ENCODE data around the gene TBXAS1. TPM values are rescaled to one million over a fixed set of nuclear protein-coding genes. Genes with fewer than 3 reads are reported as not detected.

The TBXAS1 gene
- total RNA-seq, 1 donor from 2014 or later: 5.0 TPM

DNA sequence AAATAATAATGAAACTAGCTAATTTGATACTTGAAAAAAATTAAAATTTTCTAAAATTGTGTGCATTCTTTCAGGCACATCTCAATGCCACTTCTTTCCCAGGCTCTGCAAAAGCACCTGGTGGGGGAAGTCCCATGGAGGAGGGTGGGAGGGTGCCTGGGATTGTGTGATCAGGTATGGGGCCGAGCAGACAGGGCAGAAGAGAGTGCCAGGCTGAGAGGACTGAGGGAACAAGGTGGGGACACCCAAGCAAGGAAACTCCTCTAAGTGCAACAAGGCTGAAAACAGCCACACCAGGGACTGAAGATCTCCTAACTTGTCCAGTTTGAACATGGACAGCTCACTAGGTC is 219.9 kb downstream of the TBXAS1 start:
- ATAC-seq: peak; percentile 14

DNA sequence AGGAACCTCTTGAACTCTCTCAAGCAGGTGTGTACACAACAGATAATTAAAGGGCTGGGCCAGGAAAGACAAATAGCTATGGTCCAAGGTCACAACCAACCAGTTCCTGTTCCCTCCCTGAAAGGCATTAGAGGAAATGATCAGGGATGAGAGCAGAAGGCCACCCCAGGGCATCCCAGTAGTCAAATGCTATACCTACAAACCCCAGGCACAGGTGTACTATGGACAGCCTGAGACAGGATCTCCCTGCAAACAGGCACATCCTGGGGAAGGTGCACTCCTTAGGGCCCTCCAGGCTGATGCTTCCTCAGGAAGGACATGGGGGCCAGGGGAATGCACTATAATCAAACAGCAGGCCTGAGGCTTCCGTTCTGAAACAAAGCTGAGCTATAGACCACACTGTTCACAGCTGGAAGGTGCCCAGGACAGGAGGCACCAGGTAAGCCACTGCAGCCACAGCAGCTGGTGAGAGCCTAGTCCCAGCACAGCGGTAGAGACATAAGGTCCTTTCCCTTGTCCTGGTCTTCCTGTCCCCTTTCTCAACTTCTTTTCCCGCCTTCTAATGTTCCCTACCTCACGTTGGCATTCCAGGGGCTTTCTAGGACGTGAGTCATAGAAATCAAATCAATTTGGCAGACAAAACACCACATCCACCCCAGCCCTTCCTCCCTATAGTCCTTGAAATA is 220.4 kb downstream of the TBXAS1 start:
- DNase-seq: no peak
- peak; percentile 32 for ATAC-seq
- intact Hi-C loops (cut with micrococcal nuclease): no loop called here

More for the DNA sequence above, 219.9 kb downstream of the TBXAS1 start:
- DNase-seq: no peak
- intact Hi-C loops (cut with micrococcal nuclease): no loop called here

DNA sequence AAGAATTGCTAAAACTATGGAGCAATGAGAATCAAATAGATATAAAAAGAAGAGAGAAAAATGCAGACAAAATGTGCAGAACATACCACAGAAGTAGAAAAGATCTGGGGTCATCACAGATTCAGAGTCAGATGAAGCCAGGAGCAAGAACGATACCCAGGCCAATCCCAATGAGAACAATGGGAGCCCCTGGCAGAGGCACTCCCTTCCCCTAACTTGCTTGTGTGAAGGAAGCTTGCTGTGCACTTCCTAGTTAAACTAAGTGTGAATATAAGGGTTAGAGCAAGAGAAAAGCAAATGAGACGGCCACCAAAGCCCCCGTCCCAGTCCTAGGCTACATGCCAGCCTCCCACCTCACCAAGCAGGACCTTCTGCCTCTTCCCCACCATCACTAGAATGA is 221.0 kb downstream of the TBXAS1 start:
- ATAC-seq: no peak
- DNase-seq: no peak
- intact Hi-C loops (cut with micrococcal nuclease): no loop called here

DNA sequence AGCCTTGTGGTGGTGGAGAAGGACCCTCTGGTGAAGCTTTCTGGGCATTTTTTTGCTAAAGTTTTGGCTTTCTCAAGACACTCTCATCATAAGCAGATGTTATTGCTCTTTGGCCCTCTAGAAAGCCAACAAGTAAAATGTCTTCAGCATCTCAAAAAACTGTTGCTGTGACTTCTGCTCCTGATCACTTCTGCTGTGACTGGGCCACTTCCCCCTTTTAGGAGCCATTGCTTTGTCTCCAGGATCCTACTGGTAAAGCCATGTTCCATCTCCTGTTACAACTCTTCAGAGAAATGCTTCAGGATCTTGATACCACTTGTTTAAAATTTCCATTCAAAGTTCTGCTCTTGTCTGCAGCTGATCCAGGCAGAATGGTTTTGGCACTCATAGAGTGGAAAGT is 222.8 kb downstream of the TBXAS1 start:
- no peak for ATAC-seq
- intact Hi-C loops (cut with micrococcal nuclease): no loop called here
- no peak for DNase-seq

DNA sequence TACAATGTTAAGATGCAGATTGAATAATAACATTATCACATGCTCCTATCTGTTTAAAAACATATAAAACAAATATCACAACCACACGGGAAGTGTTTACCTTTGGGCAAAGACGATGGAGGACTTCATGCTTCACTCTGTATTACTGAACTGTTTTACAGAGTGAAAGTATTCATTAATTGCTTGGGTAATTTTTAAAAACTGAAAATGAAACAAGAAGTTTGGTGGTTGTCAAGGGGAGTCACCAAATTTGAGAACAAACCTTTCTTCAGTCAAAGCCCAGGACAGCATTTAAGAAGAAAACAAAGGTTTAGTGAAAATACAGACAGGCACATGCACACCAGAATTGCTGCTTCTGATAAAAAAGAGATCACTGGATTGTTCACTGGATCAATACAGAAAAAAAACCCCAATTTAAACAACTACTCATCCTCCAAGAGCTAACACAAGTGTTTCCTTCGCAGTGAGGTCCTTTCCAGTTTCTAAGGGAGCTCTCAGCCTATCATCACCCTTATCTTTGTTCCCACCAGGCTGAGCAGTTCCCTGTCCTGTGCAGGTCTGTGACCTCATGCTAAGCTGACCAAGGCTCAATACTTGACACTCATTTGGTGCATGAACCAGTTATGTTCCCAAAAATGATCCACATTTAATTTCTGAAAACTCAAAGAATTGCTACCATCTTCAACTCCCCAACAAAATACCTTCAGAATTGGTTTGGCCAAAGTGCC is 224.9 kb downstream of the TBXAS1 start:
- DNase-seq: no peak
- peak; percentile 21 for ATAC-seq
- intact Hi-C loops (cut with micrococcal nuclease): no loop called here

GRCh38 chr7:140054751-140055150 is 225.7 kb downstream of the TBXAS1 start:
- intact Hi-C loops (cut with micrococcal nuclease): no loop called here
- no peak for ATAC-seq
- no peak for DNase-seq

DNA sequence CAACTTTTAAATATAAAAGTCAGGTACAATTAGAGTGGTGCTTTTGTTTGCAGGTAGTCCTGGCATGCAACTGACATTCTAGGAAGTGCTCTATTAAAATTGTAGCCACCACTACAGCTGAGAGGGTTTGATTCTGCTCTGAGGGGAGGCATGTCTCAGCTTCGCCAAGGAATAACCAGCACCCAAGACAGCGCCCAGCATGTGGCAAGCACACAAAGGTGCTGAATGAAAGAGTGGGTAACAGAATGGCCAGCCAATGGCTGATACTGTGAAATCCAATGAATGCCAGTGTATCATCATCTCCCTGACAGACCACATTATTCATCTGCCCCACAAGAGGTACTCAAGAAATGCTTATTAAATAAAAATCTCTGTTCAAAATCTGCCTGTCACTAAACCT is 226.8 kb downstream of the TBXAS1 start:
- ATAC-seq (no peak), DNase-seq (no peak)

GRCh38 chr7:140056431-140057142 is 227.5 kb downstream of the TBXAS1 start:
- intact Hi-C loops (cut with micrococcal nuclease): no loop called here
- ATAC-seq (no peak), DNase-seq (no peak)

More for the DNA sequence above, 226.8 kb downstream of the TBXAS1 start:
- intact Hi-C loops (cut with micrococcal nuclease): no loop called here

DNA sequence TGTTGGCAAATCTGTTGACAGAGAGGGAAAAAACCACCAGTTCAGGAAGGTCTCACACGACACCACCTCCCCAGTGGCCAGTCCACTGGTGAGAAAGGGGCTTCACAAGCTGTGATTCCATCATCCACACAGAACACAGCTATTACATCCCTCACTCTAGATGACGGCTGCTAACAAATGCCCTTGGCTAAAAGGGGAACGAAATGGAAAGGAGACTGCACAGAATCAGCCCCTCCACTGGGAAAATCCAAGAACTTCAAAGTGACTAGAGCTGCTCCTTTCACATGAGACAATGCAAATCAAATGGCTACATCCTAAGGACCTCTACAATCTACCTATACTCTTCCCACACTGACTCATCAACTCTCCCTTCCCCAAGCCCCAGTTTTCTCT is 228.1 kb downstream of the TBXAS1 start:
- intact Hi-C loops (cut with micrococcal nuclease): no loop called here
- no peak for DNase-seq
- ATAC-seq: no peak

DNA sequence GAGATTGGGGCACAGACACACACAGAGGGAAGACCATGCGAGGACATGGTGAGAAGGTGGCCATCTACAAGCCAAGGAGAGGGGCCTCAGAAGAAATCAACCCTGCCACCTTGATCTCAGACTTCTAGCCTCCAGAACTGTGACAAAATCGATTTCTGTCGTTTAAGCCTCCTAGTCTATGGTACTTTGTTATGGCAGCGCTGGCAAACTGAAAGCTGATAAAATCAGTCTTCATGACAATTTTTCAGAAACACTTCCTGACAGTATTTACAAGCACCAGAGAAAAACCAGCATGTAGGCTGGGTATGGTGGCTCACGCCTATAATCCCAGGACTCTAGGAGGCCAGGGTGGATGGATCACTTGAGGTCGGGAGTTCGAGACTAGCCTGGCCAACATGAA is 229.5 kb downstream of the TBXAS1 start:
- intact Hi-C loops (cut with micrococcal nuclease): no loop called here
- ATAC-seq (no peak), DNase-seq (no peak)

GRCh38 chr7:140059273-140060242 is 230.5 kb downstream of the TBXAS1 start:
- intact Hi-C loops (cut with micrococcal nuclease): no loop called here
- DNase-seq (peak; percentile 68), ATAC-seq (peak; percentile 65)

DNA sequence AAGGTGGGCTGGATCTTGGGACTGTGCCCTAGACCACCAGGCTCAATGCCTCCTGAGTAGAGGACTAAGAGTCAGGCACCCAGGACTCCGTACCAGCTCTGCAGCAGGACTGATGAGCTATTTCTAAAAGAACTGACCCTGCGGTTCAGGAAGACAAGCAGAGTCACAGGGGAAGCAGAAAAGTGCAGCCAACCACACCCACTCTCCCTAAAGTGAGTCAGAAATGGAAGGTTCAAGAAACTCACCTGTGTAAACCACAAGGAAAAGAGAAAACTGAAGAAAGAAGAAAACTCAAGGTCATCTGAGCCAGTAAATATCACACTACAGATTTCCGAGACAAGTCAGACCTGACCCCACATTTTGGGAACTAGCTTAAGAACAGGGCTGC is 231.2 kb downstream of the TBXAS1 start:
- no peak for ATAC-seq

GRCh38 chr7:140060788-140061606 is 231.9 kb downstream of the TBXAS1 start:
- peak; percentile 72 for DNase-seq
- ATAC-seq: peak; percentile 63
- intact Hi-C loops (cut with micrococcal nuclease): no loop called here

More for the DNA sequence above, 231.2 kb downstream of the TBXAS1 start:
- intact Hi-C loops (cut with micrococcal nuclease): no loop called here
- no peak for DNase-seq

GRCh38 chr7:140061607-140061930 is 232.5 kb downstream of the TBXAS1 start:
- ATAC-seq: no peak
- DNase-seq: no peak
- intact Hi-C loops (cut with micrococcal nuclease): no loop called here

- intact Hi-C loops (cut with micrococcal nuclease): no loop called here
- ATAC-seq (no peak), DNase-seq (peak; percentile 45)
These were observed 233.1 kb downstream of the TBXAS1 start for GRCh38 chr7:140062118-140062527.

DNA sequence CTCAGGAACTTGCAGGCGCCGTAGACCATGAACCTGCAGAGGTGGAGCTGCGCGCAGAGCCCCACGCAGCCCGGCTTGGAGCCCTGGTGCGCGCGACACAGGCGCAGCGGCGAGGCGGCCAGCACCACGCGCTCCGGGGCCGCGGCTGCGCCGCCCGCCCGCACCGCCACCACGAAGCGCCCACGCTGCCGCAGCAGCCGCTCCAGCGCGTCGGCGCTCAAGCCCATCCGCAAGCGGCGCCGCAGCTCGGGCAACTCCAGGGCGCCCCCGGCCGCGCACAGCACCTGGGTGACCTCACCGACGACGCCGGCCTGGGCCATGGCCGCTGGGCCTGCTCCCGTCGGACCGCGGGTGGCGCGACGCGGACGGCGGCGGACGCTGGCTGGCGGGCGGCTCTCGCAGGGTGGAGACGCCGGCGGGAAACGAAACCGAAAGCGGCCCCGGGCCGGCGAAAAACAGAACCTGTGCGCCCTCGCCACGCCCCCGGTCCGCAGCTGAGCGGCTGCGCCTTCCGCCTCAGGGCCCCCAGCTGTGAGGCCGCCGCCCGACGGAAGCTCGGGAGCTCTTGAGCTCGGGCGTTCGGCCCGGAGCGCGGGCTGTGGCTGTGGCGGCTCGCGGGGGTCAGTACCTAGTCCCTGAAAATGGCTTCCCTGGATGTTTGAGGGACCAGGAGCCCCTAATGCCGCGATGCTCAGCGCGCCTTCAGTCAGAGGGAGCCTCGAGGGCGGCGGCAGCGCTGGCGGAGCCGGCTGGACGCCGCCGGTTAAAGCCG is 233.7 kb downstream of the TBXAS1 start, which contains the start of gene PARP12:
PARP12 (minus strand) TSS at position 424 of the 772 bp plus-strand sequence; CDS start at position 320, 104 bp downstream.
- peak; percentile 81 for ATAC-seq
- intact Hi-C loops (cut with micrococcal nuclease): no loop called here
- DNase-seq: peak; percentile 95

- no peak for DNase-seq
- intact Hi-C loops (cut with micrococcal nuclease): no loop called here
- no peak for ATAC-seq
These were observed 238.0 kb downstream of the TBXAS1 start for GRCh38 chr7:140067052-140067451.

DNA sequence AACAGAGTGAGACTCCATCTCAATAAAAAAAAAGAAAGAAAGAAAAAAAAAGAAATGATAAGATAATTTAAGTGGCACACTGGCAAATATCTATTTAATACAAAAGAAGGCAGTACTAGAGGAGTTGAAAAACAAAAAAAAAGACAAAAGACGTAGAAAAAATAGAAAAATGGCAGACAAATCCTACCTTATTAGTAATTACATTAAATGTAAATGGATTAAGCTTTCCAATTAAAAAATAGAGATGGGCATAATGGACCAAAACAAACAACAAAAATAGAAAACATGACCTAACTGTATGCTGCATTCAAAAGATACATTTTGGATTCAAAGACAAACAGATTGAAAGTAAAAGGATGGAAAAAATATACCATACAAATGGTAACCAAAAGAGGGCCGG is 239.0 kb downstream of the TBXAS1 start:
- DNase-seq (no peak), ATAC-seq (no peak)
- intact Hi-C loops (cut with micrococcal nuclease): no loop called here

All from left ventricle myocardium superior (tissue), 1 donor.